ENCODE data around the gene OR4K13. TPM values are rescaled to one million over a fixed set of nuclear protein-coding genes. Genes with fewer than 3 reads are reported as not detected.

Gene OR4K13
- total and polyA plus RNA-seq, 2 of the 13 experiments (the other 11 are each of a cell fraction or from before 2014, with no cell fraction given): not detected

DNA sequence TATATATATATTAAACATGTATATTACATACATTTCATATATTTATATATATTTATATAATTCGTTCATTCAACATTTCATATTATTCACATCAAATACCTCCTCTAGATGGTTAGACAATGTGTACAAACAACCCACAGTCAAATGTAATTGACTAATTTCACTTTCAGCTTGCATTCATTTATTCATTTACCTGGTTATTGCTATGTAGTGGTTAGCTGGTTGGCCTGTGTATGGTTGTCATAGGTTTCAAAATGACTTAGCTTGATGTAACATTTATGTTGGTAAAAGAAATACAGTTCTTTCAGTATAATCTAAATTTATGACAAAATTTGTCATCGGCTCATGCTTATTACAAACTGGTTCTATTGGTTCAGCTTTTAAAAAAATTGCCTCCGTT, 389 bp downstream of the OR4K13 start (continued):
- TF ChIP-seq ZBTB20 (CRISPR knock-in tag; IDR thresholded peaks at IDR 0.05; ENCODE audit: borderline replicate concordance, low read depth) (no peak), PHF5A (CRISPR knock-in tag; IDR thresholded peaks at IDR 0.05; ENCODE audit: low read depth, unreplicated experiment) (no peak), FOXA1 (IDR thresholded peaks at IDR 0.05) (no peak), FOXA1 (CRISPR knock-in tag; IDR thresholded peaks at IDR 0.05) (no peak), ARNTL (CRISPR knock-in tag; IDR thresholded peaks at IDR 0.05) (no peak), MAFG (CRISPR knock-in tag; IDR thresholded peaks at IDR 0.05) (no peak)

DNA sequence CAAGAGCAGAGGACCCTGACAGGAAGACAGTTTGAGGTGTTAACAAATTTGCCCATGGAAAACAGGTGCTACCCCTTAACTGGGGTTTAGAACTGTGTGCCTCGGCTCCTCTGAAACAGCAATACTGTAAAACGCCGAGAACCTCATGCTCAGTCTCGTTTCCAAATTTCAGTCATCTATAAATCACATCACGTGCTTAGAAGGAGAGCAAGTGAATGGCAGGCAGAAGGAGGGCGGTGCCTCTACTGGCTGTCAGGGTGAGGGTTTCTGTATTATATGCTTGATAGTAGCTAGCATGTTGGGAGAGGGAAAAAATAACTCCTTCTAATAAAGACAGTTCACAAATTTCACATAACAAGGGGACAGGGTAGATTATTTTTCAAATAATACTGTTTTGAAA, 4.8 kb downstream of the OR4K13 start:
- H3K27me3 ChIP-seq (ENCODE audit: control insufficient read depth in 1 of 2, insufficient read depth in 2 of 2, low read length in 2 of 2): no peaks in the 10 kb centered on the region
- TF ChIP-seq WIZ (CRISPR knock-in tag; IDR thresholded peaks at IDR 0.05): no peak
- TF ChIP-seq GLI4 (CRISPR knock-in tag; IDR thresholded peaks at IDR 0.05; ENCODE audit: borderline replicate concordance): no peak
- no peak for TF ChIP-seq ZNF230 (CRISPR knock-in tag; IDR thresholded peaks at IDR 0.05)
- TF ChIP-seq, protein P1, sequence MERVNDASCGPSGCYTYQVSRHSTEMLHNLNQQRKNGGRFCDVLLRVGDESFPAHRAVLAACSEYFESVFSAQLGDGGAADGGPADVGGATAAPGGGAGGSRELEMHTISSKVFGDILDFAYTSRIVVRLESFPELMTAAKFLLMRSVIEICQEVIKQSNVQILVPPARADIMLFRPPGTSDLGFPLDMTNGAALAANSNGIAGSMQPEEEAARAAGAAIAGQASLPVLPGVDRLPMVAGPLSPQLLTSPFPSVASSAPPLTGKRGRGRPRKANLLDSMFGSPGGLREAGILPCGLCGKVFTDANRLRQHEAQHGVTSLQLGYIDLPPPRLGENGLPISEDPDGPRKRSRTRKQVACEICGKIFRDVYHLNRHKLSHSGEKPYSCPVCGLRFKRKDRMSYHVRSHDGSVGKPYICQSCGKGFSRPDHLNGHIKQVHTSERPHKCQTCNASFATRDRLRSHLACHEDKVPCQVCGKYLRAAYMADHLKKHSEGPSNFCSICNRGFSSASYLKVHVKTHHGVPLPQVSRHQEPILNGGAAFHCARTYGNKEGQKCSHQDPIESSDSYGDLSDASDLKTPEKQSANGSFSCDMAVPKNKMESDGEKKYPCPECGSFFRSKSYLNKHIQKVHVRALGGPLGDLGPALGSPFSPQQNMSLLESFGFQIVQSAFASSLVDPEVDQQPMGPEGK (CRISPR knock-in tag; IDR thresholded peaks at IDR 0.05): no peak
- TF ChIP-seq, protein P2, sequence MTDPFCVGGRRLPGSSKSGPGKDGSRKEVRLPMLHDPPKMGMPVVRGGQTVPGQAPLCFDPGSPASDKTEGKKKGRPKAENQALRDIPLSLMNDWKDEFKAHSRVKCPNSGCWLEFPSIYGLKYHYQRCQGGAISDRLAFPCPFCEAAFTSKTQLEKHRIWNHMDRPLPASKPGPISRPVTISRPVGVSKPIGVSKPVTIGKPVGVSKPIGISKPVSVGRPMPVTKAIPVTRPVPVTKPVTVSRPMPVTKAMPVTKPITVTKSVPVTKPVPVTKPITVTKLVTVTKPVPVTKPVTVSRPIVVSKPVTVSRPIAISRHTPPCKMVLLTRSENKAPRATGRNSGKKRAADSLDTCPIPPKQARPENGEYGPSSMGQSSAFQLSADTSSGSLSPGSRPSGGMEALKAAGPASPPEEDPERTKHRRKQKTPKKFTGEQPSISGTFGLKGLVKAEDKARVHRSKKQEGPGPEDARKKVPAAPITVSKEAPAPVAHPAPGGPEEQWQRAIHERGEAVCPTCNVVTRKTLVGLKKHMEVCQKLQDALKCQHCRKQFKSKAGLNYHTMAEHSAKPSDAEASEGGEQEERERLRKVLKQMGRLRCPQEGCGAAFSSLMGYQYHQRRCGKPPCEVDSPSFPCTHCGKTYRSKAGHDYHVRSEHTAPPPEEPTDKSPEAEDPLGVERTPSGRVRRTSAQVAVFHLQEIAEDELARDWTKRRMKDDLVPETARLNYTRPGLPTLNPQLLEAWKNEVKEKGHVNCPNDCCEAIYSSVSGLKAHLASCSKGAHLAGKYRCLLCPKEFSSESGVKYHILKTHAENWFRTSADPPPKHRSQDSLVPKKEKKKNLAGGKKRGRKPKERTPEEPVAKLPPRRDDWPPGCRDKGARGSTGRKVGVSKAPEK (CRISPR knock-in tag; IDR thresholded peaks at IDR 0.05; ENCODE audit: borderline replicate concordance): no peak
- no peak for TF ChIP-seq TCF7 (IDR thresholded peaks at IDR 0.05; ENCODE audit: low read depth)
- no peak for TF ChIP-seq SOX5 (CRISPR knock-in tag; IDR thresholded peaks at IDR 0.05; ENCODE audit: borderline replicate concordance)
- TF ChIP-seq ZNF563 (CRISPR knock-in tag; IDR thresholded peaks at IDR 0.05): no peak
- no peak for TF ChIP-seq ZNF20 (CRISPR knock-in tag; IDR thresholded peaks at IDR 0.05)
- TF ChIP-seq SOX13 (IDR thresholded peaks at IDR 0.05): no peak
- no peak for TF ChIP-seq SOX13 (CRISPR knock-in tag; conservative IDR thresholded peaks at IDR 0.05 in 1 of 2, IDR thresholded peaks at IDR 0.05 in 1 of 2)
- no peak for TF ChIP-seq ZNF331 (CRISPR knock-in tag; IDR thresholded peaks at IDR 0.05)
- H3K4me2 ChIP-seq (ENCODE audit: low read depth, low read length): no peak overlapping the region
- POLR2A ChIA-PET: no interaction called here
- no peaks in the 10 kb centered on the region for H3K79me2 ChIP-seq (ENCODE audit: insufficient read depth, low read length)
- no peaks in the 10 kb centered on the region for H3K9me3 ChIP-seq (ENCODE audit: low read length)
- WGBS (ENCODE audit: low lambda C conversion rate): 9% methylated on average over 6 of the region's 6 CpGs
- no peak for ATAC-seq
- no peaks in the 10 kb centered on the region for H3K4me1 ChIP-seq (ENCODE audit: insufficient read depth, low read length)
- H2AFZ ChIP-seq (ENCODE audit: low read length): no peak overlapping the region
- no peak for FAIRE-seq
- DNase-seq (ENCODE audit: low spot score): no peak
- H3K9ac ChIP-seq (ENCODE audit: insufficient read depth, low read depth, low read length): no peak overlapping the region
- intact Hi-C loops (cut with micrococcal nuclease; ENCODE audit: unreplicated experiment): no loop called here
- H3K36me3 ChIP-seq (replicated peaks in 1 of 2; ENCODE audit: control insufficient read depth in 1 of 2, insufficient read depth in 2 of 2, low read length in 2 of 2): no peaks in the 10 kb centered on the region
- in situ Hi-C loops (cut with HindIII; ENCODE audit: extremely low pct_ligation_motif_present, low pct_unique_long_range_greater_than_20kb): no loop called here
- H4K20me1 ChIP-seq (ENCODE audit: insufficient read depth, low read length): no peaks in the 10 kb centered on the region
- H3K27ac ChIP-seq (ENCODE audit: extremely low read length, insufficient read depth, low read length): no peak overlapping the region
- H3K4me3 ChIP-seq (replicated peaks in 1 of 3; ENCODE audit: insufficient read depth in 1 of 3, low read depth in 2 of 3, low read length in 3 of 3): no peak overlapping the region
- CTCF ChIA-PET (ENCODE audit: low intra/inter-chr PET ratio, low total read pairs): no interaction called here
- no TSS peak for BruUV-seq (replicated peaks)

Measured in HepG2 (cell line).